ENCODE data around the gene C20orf173. TPM values are rescaled to one million over a fixed set of nuclear protein-coding genes. Genes with fewer than 3 reads are reported as not detected.

Gene C20orf173
- total and polyA plus RNA-seq, 11 donors = not detected

GRCh38 chr20:35515949-35516645 lies 13.4 kb downstream of the C20orf173 start:
- no peak overlapping the region for H3K27ac ChIP-seq
- TF ChIP-seq POLR2A (IDR thresholded peaks at IDR 0.05) (no peak), CTCF (IDR thresholded peaks at IDR 0.05) (no peak)
- no peak for DNase-seq
- H3K27me3 ChIP-seq = no peaks in the 10 kb centered on the region
- no peak overlapping the region for H3K4me3 ChIP-seq
- peaks cover 0 to 30% (median 8%) of the 10 kb centered on the region in 9 donors for H3K36me3 ChIP-seq
- 53 to 78% (median 61%) methylated on average over 3 of the region's 3 CpGs for WGBS, 4 donors
- ATAC-seq = peak in 2 of 4 donors; percentile 14 to 46
- intact Hi-C loops (cut with DNase I) = loop anchor here in 2 of 10 donors (10.0 kb wide), 2 partner anchors 179 to 369 kb away; partner anchors contain the start of genes NFS1 (in 1 of the 2) and ROMO1 (in 1 of the 2)
- H3K4me1 ChIP-seq = peaks cover 0 to 12% (median 0%) of the 10 kb centered on the region in 12 donors
- H3K9me3 ChIP-seq = no peaks in the 10 kb centered on the region

DNA sequence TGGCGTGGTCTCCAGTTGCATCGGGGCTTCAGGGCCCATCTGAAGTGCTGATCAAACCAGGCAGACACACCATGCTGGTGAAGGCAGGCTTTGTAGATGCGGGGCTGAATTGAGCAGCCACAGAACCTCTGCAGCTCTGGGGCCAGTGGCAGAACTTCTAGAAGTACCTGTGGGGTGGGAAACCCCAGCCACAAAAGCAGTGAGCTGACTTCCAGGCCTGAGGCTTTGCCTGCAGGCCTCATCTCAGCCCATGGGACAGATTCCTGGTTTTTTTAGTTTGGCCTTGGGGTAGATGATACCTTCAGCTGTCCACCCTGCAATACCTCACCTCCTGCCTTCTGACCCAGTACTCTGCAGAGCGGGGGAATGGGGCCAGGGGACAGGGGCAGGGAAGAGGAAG lies 14.1 kb downstream of the C20orf173 start:
- no peak for ATAC-seq
- 91 to 97% (median 95%) methylated on average over 3 to 4 of the region's 4 CpGs for WGBS, 4 donors
- TF ChIP-seq CTCF (IDR thresholded peaks at IDR 0.05) = no peak
- TF ChIP-seq POLR2A (IDR thresholded peaks at IDR 0.05) = no peak
- Histone ChIP-seq H3K36me3 (peaks cover 0 to 37% (median 14%) of the 10 kb centered on the region in 9 donors), H3K4me3 (no peak overlapping the region), H3K4me1 (peaks cover 0 to 12% (median 0%) of the 10 kb centered on the region in 12 donors), H3K9me3 (no peaks in the 10 kb centered on the region), H3K27ac (no peak overlapping the region), H3K27me3 (no peaks in the 10 kb centered on the region)
- DNase-seq = no peak
- intact Hi-C loops (cut with DNase I) = loop anchor here in 2 of 10 donors (10.0 kb wide), 2 partner anchors 179 to 369 kb away; partner anchors contain the start of genes NFS1 (in 1 of the 2) and ROMO1 (in 1 of the 2)

GRCh38 chr20:35514371-35514932 lies 15.0 kb downstream of the C20orf173 start:
- ATAC-seq (no peak), DNase-seq (no peak)
- WGBS, 4 donors = 82 to 92% (median 84%) methylated on average over 11 of the region's 11 CpGs
- H3K27me3 ChIP-seq = no peaks in the 10 kb centered on the region
- no peak overlapping the region for H3K27ac ChIP-seq
- no peak overlapping the region for H3K4me3 ChIP-seq
- intact Hi-C loops (cut with DNase I) = loop anchor here in 3 of 10 donors (5.0 to 10.0 kb wide), 3 partner anchors 180 to 370 kb away; partner anchors contain the start of genes NFS1 (in 1 of the 3) and ROMO1 (in 1 of the 3)
- H3K4me1 ChIP-seq = peaks cover 0 to 12% (median 0%) of the 10 kb centered on the region in 12 donors
- TF ChIP-seq CTCF (IDR thresholded peaks at IDR 0.05) = no peak
- TF ChIP-seq POLR2A (IDR thresholded peaks at IDR 0.05) = no peak
- peaks cover 0 to 46% (median 23%) of the 10 kb centered on the region in 9 donors for H3K36me3 ChIP-seq
- no peaks in the 10 kb centered on the region for H3K9me3 ChIP-seq

DNA sequence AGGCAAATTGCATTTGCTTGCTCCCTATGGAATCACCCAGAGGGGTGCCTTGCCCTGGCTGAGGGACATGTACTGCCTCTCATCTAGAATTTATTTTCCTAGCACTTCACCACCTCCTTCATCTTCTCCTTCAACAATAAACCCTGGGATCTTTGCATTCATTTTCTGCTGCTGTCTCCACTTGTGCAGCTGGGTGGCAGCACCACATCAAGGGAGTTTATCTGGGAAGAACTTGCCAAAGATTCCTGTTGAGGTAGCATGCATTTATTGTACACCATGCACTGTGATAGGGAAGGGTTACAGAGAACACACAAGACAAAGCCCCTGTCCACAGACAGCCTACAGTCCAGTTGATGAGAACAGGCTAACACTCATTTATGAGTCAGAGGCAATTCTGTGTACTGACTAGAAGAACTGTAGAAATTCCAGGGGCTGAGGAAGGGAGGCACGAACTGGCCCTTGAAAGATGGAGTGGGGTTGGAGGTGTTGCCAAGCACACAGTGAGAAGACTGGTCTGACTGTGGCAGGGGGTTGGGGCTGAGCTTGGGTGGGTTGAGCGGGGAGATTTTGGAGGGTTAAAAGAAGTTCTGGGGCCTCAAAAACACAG lies 17.5 kb downstream of the C20orf173 start:
- intact Hi-C loops (cut with DNase I) = loop anchor here in 3 of 10 donors (5.0 to 10.0 kb wide), 3 partner anchors 183 to 373 kb away; partner anchors contain the start of genes NFS1 (in 1 of the 3) and ROMO1 (in 1 of the 3)
- peaks cover 0 to 72% (median 43%) of the 10 kb centered on the region in 9 donors for H3K36me3 ChIP-seq
- 89 to 100% (median 91%) methylated on average over 2 of the region's 2 CpGs for WGBS, 4 donors
- no peaks in the 10 kb centered on the region for H3K9me3 ChIP-seq
- no peak for DNase-seq
- H3K27ac ChIP-seq = no peak overlapping the region
- peak; percentile 31 to 69 (median 55) for TF ChIP-seq CTCF (IDR thresholded peaks at IDR 0.05)
- no peak for TF ChIP-seq POLR2A (IDR thresholded peaks at IDR 0.05)
- no peak overlapping the region for H3K4me3 ChIP-seq
- peak in 3 of 4 donors; percentile 25 to 51 (median 29) for ATAC-seq
- H3K4me1 ChIP-seq = peaks cover 0 to 7% (median 0%) of the 10 kb centered on the region in 12 donors
- no peaks in the 10 kb centered on the region for H3K27me3 ChIP-seq

Data from heart left ventricle (tissue), 16 donors.